SK-N-SH (cell line): ENCODE measurements around the gene CLMP. TPM values are rescaled to one million over a fixed set of nuclear protein-coding genes. Genes with fewer than 3 reads are reported as not detected.

ENCODE experiments used
- CTCF ChIA-PET: fragments of 300-600, 350-600 bp; formaldehyde crosslinking; extraction: SDS; loops from one replicate; lab custom pipeline; 2021; lab: Yijun Ruan, JAX
- POLR2A ChIA-PET: fragments of 350-600 bp; sonication (Branson Sonifier 250); formaldehyde crosslinking; extraction: SDS; loops from one replicate; lab custom pipeline; 2020; ENCODE audit warnings: antibody characterized with exemption, inconsistent platforms; lab: Yijun Ruan, JAX
- DNase-seq: peaks from one replicate; pipeline ENCODE4 v3.0.0; 2012
- H2AFZ ChIP-seq: fragments of 200-600 bp; sonication (generic); 2 replicates; pipeline ENCODE4 v1.8.1; 2016; ENCODE audit warnings: antibody characterized with exemption, mild to moderate bottlenecking, low read depth
- H3F3A ChIP-seq: fragments of 200-600 bp; sonication (generic); replicated peaks from 2 replicates; pipeline ENCODE3; 2016; ENCODE audit warnings: antibody characterized with exemption, mild to moderate bottlenecking; ENCODE audit not compliant: insufficient read depth
- H3K27ac ChIP-seq, 2 experiments: fragments of 200-500 bp in 1 of 2; fragments of 200-600 bp in 1 of 2; sonication (Bioruptor generic) in 1 of 2; sonication (generic), shearing (Covaris generic) in 1 of 2; 2 replicates each; pipeline versions ENCODE4 v1.5.1 to v1.6.1; 2014 to 2016; ENCODE audit warnings: low read depth in 2 of 2, inconsistent platforms in 1 of 2, low read length in 1 of 2, mild to moderate bottlenecking in 1 of 2, mixed read lengths in 1 of 2
- H3K27me3 ChIP-seq: fragments of 200-600 bp; sonication (generic), shearing (Covaris generic); 2 replicates; pipeline ENCODE4 v1.6.1; 2016; ENCODE audit warnings: mixed run types; ENCODE audit not compliant: insufficient read depth
- H3K36me3 ChIP-seq, 2 experiments: fragments of 200-500 bp in 1 of 2; fragments of 200-600 bp in 1 of 2; sonication (Bioruptor generic) in 1 of 2; sonication (generic) in 1 of 2; replicated peaks in 1 of 2; 2 replicates each; pipeline versions ENCODE3 to v1.5.1; 2014 to 2016; ENCODE audit warnings: low read length in 1 of 2, mild to moderate bottlenecking in 1 of 2; ENCODE audit not compliant: insufficient read depth in 2 of 2, control insufficient read depth in 1 of 2
- H3K4me1 ChIP-seq, 2 experiments: fragments of 200-500 bp in 1 of 2; fragments of 200-600 bp in 1 of 2; sonication (Bioruptor generic) in 1 of 2; sonication (generic), shearing (Covaris generic) in 1 of 2; 2 replicates each; pipeline versions ENCODE4 v1.5.1 to v1.6.1; 2014 to 2016; ENCODE audit warnings: low read depth in 1 of 2, low read length in 1 of 2, mixed run types in 1 of 2; ENCODE audit not compliant: insufficient read depth in 2 of 2, control insufficient read depth in 1 of 2
- H3K4me2 ChIP-seq: fragments of 200-600 bp; sonication (generic), shearing (Covaris generic); 2 replicates; pipeline ENCODE4 v1.6.1; 2017; ENCODE audit warnings: mixed run types
- H3K4me3 ChIP-seq, 2 experiments: fragments of 200-500 bp in 1 of 2; fragments of 200-600 bp in 1 of 2; sonication (Bioruptor generic) in 1 of 2; sonication (generic), shearing (Covaris generic) in 1 of 2; 2 replicates each; pipeline versions ENCODE4 v1.5.1 to v1.8.1; 2014 to 2016; ENCODE audit warnings: low read depth in 2 of 2, inconsistent platforms in 1 of 2, low read length in 1 of 2, mild to moderate bottlenecking in 1 of 2, mixed read lengths in 1 of 2, moderate library complexity in 1 of 2
- H3K79me2 ChIP-seq: fragments of 200-600 bp; sonication (generic); 2 replicates; pipeline ENCODE4 v1.8.1; 2017; ENCODE audit warnings: mild to moderate bottlenecking; ENCODE audit not compliant: insufficient read depth
- H3K9ac ChIP-seq: fragments of 200-600 bp; sonication (generic); 2 replicates; pipeline ENCODE4 v1.6.1; 2017; ENCODE audit warnings: mixed run types
- H3K9me2 ChIP-seq: fragments of 200-600 bp; sonication (generic); 2 replicates; pipeline ENCODE4 v1.6.1; 2017; ENCODE audit warnings: mixed run types
- H3K9me3 ChIP-seq: fragments of 200-600 bp; sonication (generic); 2 replicates; pipeline ENCODE4 v1.6.1; 2017; ENCODE audit warnings: mixed run types, mild to moderate bottlenecking, moderate library complexity
- H4K20me1 ChIP-seq: fragments of 200-600 bp; sonication (generic); 2 replicates; pipeline ENCODE4 v1.6.1; 2017; ENCODE audit warnings: mild to moderate bottlenecking, mixed run types; ENCODE audit not compliant: insufficient read depth
- CHD2 ChIP-seq: fragments of 150-350 bp; IDR thresholded peaks from 2 replicates; pipeline ENCODE4 v1.6.1; 2018; ENCODE audit warnings: low read length; ENCODE audit not compliant: partially characterized antibody
- CTCF ChIP-seq: fragments of 200-600 bp; sonication (generic); IDR thresholded peaks from 2 replicates; pipeline ENCODE4 v1.6.1; 2017; ENCODE audit warnings: antibody characterized with exemption, mild to moderate bottlenecking, moderate library complexity
- ELF1 ChIP-seq: IDR thresholded peaks from 2 replicates; pipeline ENCODE4 v1.4.0; 2012
- FOSL2 ChIP-seq: IDR thresholded peaks from 2 replicates; pipeline ENCODE4 v1.4.0; 2012; ENCODE audit warnings: low read depth, mild to moderate bottlenecking, moderate library complexity, borderline replicate concordance
- GATA2 ChIP-seq: sonication (generic); formaldehyde crosslinking; IDR thresholded peaks from 2 replicates; pipeline ENCODE4 v1.5.0; 2020; ENCODE audit warnings: mild to moderate bottlenecking, missing genetic modification reagents
- IRF3 ChIP-seq: fragments of 150-350 bp; IDR thresholded peaks from 2 replicates; pipeline ENCODE4 v1.6.1; 2016; ENCODE audit warnings: mild to moderate bottlenecking, low read depth, low read length
- JUND ChIP-seq: IDR thresholded peaks from 2 replicates; pipeline ENCODE4 v1.4.0; 2012
- MAX ChIP-seq: IDR thresholded peaks from 2 replicates; pipeline ENCODE4 v1.4.0; 2012; ENCODE audit warnings: low read depth
- MEF2A ChIP-seq: IDR thresholded peaks from 2 replicates; pipeline ENCODE4 v1.4.0; 2012; ENCODE audit warnings: low read depth, borderline replicate concordance
- MXI1 ChIP-seq: IDR thresholded peaks from 2 replicates; pipeline ENCODE4 v1.6.1; 2012; ENCODE audit warnings: mild to moderate bottlenecking, low read depth, low read length, improper control_type of control experiment
- NRF1 ChIP-seq: IDR thresholded peaks from 2 replicates; pipeline ENCODE4 v1.6.1; 2012; ENCODE audit warnings: low read depth, mild to moderate bottlenecking, low read length
- POLR2AphosphoS5 ChIP-seq: IDR thresholded peaks from 2 replicates; pipeline ENCODE4 v1.6.1; 2012; ENCODE audit warnings: low read depth, low read length
- SIN3A ChIP-seq: IDR thresholded peaks from 2 replicates; pipeline ENCODE4 v1.6.1; 2012; ENCODE audit warnings: low read depth, mild to moderate bottlenecking, low read length, moderate library complexity, borderline replicate concordance
- SMC3 ChIP-seq: IDR thresholded peaks from 2 replicates; pipeline ENCODE4 v1.6.1; 2012; ENCODE audit warnings: low read depth, low read length, improper control_type of control experiment
- TAF1 ChIP-seq: IDR thresholded peaks from 2 replicates; pipeline ENCODE4 v1.6.1; 2012; ENCODE audit warnings: low read depth, mild to moderate bottlenecking, low read length, moderate library complexity, borderline replicate concordance
- TCF12 ChIP-seq: IDR thresholded peaks from 2 replicates; pipeline ENCODE4 v1.4.0; 2012
- USF1 ChIP-seq: IDR thresholded peaks from 2 replicates; pipeline ENCODE4 v1.4.0; 2012; ENCODE audit warnings: low read depth, borderline replicate concordance
- USF2 ChIP-seq: fragments of 150-350 bp; IDR thresholded peaks from 2 replicates; pipeline ENCODE4 v1.6.1; 2017; ENCODE audit warnings: antibody characterized with exemption, low read length, low read depth, borderline replicate concordance
- YY1 ChIP-seq: IDR thresholded peaks from 2 replicates; pipeline ENCODE4 v1.4.0; 2012; ENCODE audit warnings: low read depth, mild to moderate bottlenecking
- WGBS: methylation state at CpG from one replicate; pipeline ENCODE4 v1.1.6; 2017; ENCODE audit warnings: low lambda C conversion rate; 5-methylcytosine and 5-hydroxymethylcytosine counted together
- polyA plus RNA-seq, 3 experiments: library from polyadenylated mRNA; depleted of rRNA; stranded (reverse); fragments of >200 nt; gene quantifications; 2 replicates each; pipeline ENCODE4 v1.2.3, GENCODE V29; 2012

The CLMP gene
- polyA plus RNA-seq, 1 of the 3 experiments (the other 2 are of a cell fraction) = 61.9 TPM

- POLR2A ChIA-PET = interaction anchor here (0.5 kb wide), 1 partner anchor 28 kb away, joined by 5 read pairs; no protein-coding TSS in a partner anchor
- 90% methylated on average over 6 of the region's 6 CpGs for WGBS
Measured at GRCh38 chr11:123034597-123034996, 160.5 kb downstream of the CLMP start.

More at GRCh38 chr11:123034597-123034996, 160.5 kb downstream of the CLMP start:
- Histone ChIP-seq H3K9ac (no peak overlapping the region), H3K9me3 (no peaks in the 10 kb centered on the region), H4K20me1 (no peaks in the 10 kb centered on the region), H3K79me2 (no peaks in the 10 kb centered on the region), H3K9me2 (no peaks in the 10 kb centered on the region), H3K27me3 (no peaks in the 10 kb centered on the region), H3K36me3 (no peaks in the 10 kb centered on the region), H3K4me1 (peaks cover 1 to 3% of the 10 kb centered on the region in 2 experiments; a peak in 1 of 4 replicates), H3K27ac (no peak overlapping the region), H3K4me3 (no peak overlapping the region), H3F3A (peaks cover 1% of the 10 kb centered on the region), H2AFZ (no peak overlapping the region), H3K4me2 (no peak overlapping the region)
- TF ChIP-seq FOSL2 = no peak
- no peak for TF ChIP-seq MEF2A
- TF ChIP-seq MAX = no peak
- TF ChIP-seq SMC3 = no peak
- no peak for TF ChIP-seq CTCF
- no peak for TF ChIP-seq POLR2AphosphoS5
- TF ChIP-seq ELF1 = no peak
- TF ChIP-seq TAF1 = no peak
- no peak for TF ChIP-seq USF1
- TF ChIP-seq SIN3A = no peak
- TF ChIP-seq CHD2 = no peak
- no peak for TF ChIP-seq NRF1
- no peak for TF ChIP-seq TCF12
- TF ChIP-seq JUND = no peak
- TF ChIP-seq YY1 = no peak
- TF ChIP-seq MXI1 = no peak
- no peak for TF ChIP-seq GATA2 (CRISPR knock-in tag)
- TF ChIP-seq USF2 = no peak
- TF ChIP-seq IRF3 = no peak
- CTCF ChIA-PET = interaction anchor here (0.7 to 2.3 kb wide), 7 partner anchors 12 to 181 kb away, joined by 3 to 11 read pairs (median 3); no protein-coding TSS in a partner anchor
- DNase-seq = no peak
